Stimulated activated naive CD8-positive, alpha-beta T cell treated with anti-CD3 and anti-CD28 coated beads, Interleukin-15, Interleukin-2, amounts not matched to agents 100 ng/mL and 50 ng/mL, for 24 hours (primary cell): ENCODE measurements around the gene IFRD2.
A peak's percentile ranks its signal among the peaks of the same experiment; 100 is the strongest.
"Not testable (repeated sequence)": the region's sequence is repeated elsewhere in the genome, so short reads cannot be mapped to it uniquely, and the experiment has no call there.

Experiments used
- H3K27ac Mint-ChIP-seq: one replicate; pipeline ENCODE4 v1.8.0; 2021; ENCODE audit warnings: mild to moderate bottlenecking, mixed read lengths
- H3K27me3 Mint-ChIP-seq: one replicate; pipeline ENCODE4 v1.8.0; 2021; ENCODE audit warnings: mixed read lengths
- H3K36me3 Mint-ChIP-seq: one replicate; pipeline ENCODE4 v1.8.0; 2021; ENCODE audit warnings: low read depth, mixed read lengths
- H3K4me1 Mint-ChIP-seq: one replicate; pipeline ENCODE4 v1.8.0; 2021; ENCODE audit warnings: low read depth, mixed read lengths
- H3K4me3 Mint-ChIP-seq: one replicate; pipeline ENCODE4 v1.8.0; 2021; ENCODE audit warnings: mild to moderate bottlenecking, mixed read lengths
- H3K9me3 Mint-ChIP-seq: one replicate; pipeline ENCODE4 v1.8.0; 2021; ENCODE audit warnings: mixed read lengths

Gene IFRD2

GRCh38 chr3:50262778-50263177, 29.5 kb downstream of the IFRD2 start:
- H3K27me3 Mint-ChIP-seq = peaks cover 5% of the 10 kb centered on the region
- no peak overlapping the region for H3K27ac Mint-ChIP-seq
- H3K4me1 Mint-ChIP-seq = peaks cover 4% of the 10 kb centered on the region
- H3K36me3 Mint-ChIP-seq = no peaks in the 10 kb centered on the region
- no peak overlapping the region for H3K4me3 Mint-ChIP-seq
- no peaks in the 10 kb centered on the region for H3K9me3 Mint-ChIP-seq

- H3K36me3 Mint-ChIP-seq = not testable (repeated sequence)
These were observed 30.0 kb downstream of the IFRD2 start for GRCh38 chr3:50262200-50262599.

DNA sequence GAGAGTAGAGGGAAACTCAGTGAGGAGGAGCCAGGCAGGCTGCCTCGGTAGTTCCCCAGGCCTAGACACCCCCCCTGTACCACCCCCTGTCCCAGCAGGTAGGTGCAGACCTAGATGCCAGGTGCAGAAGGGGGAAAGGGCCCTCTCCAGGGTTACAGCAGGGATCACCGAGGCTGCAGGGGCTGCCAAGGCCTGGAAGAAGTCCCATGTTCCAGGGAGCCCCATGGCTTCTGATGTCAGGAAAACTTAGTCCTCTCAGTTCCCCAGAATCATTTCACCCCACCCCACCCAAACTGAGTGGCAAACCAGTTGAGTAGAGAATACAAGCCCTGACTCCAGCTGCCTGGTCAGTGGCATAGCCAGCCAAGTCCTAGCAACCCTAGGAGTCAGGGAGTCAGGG, 30.7 kb downstream of the IFRD2 start:
- Mint-ChIP-seq H3K4me1 (peaks cover 4% of the 10 kb centered on the region), H3K4me3 (no peak overlapping the region), H3K27ac (no peak overlapping the region), H3K36me3 (peaks cover 11% of the 10 kb centered on the region), H3K27me3 (peaks cover 5% of the 10 kb centered on the region), H3K9me3 (no peaks in the 10 kb centered on the region)

More at GRCh38 chr3:50262200-50262599, 30.0 kb downstream of the IFRD2 start:
- H3K27me3 Mint-ChIP-seq, H3K4me3 Mint-ChIP-seq, H3K27ac Mint-ChIP-seq, H3K4me1 Mint-ChIP-seq, H3K9me3 Mint-ChIP-seq: not testable (repeated sequence)

GRCh38 chr3:50260942-50261441, 31.2 kb downstream of the IFRD2 start:
- Mint-ChIP-seq H3K27me3 (peaks cover 5% of the 10 kb centered on the region), H3K4me3 (peak overlapping the region; percentile 56), H3K27ac (no peak overlapping the region), H3K9me3 (no peaks in the 10 kb centered on the region), H3K36me3 (peaks cover 14% of the 10 kb centered on the region), H3K4me1 (peaks cover 4% of the 10 kb centered on the region)

DNA sequence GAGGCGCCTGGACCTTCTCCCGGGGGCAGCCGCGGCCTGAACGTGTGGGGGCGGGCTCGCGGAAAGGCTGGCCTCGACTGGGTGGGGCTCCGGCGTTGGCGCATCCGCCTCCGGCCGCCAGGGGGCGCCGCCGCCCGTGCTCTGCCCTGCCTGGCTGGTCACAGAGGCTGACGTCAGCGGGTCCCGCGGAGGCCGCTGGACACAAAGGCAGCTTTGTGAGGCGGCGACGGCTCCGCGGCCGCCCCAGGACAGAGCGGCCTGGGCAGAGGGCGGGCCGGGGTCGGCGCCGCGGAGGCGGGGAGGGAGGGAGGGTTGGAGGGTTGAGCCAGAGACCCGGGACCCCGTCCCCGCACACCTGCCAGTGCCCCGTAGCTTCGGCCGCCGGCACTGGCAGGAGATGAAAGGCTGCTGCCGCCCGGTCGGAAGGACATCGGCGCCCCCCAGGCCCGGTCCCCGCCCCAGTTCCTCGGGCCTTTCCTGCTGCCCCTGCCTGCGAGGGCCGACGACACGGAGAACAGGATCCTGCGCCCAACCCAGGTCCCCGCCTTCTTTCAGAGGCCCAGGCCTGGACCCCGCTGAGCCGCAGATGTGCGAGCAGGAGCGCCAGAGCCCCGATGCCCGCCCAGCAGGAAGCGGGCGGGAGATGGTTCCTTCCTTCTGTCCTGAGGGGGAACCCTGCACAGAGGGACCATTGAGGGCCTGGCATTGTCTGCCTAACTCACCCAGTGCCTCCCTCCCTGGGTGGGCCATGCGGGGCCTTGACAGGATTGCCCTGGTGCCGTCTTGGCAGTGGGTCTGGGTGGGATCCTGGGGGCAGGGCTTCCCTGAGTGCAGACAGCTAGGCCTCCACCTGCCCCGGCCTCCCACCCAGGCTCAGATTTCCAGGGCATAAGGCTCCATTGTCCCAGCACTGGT, 31.9 kb downstream of the IFRD2 start:
- Mint-ChIP-seq H3K9me3 (no peaks in the 10 kb centered on the region), H3K4me3 (peak overlapping the region; percentile 56), H3K4me1 (peaks cover 4% of the 10 kb centered on the region), H3K36me3 (peaks cover 14% of the 10 kb centered on the region), H3K27me3 (no peaks in the 10 kb centered on the region), H3K27ac (no peak overlapping the region)

DNA sequence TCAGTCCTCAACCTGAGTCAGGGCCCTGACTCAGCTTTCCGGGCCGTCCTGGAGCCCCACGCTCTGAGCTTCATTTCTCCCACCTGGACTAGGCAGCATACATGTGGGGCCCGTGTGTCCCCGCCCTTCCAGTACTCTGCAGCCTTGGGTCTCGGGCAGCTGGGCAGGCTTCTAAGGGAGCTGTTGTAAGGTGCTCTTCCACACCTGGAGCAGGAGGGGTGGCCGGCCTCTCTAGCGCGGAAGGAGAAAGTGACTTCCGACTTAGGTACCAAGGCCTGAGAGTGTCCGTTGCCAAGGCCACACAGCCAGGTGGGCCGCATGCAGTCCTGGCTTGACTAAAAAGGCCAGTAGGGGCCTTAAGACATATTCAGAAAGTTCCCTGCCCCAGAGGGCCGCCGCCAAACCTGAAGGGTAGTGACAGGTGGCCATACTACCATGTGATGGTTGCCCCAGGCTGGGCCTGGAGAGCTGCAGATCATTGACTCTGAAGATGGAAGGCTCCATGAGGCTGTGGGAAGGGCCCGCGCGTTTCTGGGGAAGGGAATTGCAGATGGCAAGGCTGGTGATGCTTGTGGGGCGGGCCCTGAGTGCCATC, 32.7 kb downstream of the IFRD2 start:
- H3K36me3 Mint-ChIP-seq = peaks cover 14% of the 10 kb centered on the region
- no peaks in the 10 kb centered on the region for H3K9me3 Mint-ChIP-seq
- H3K4me1 Mint-ChIP-seq = peaks cover 4% of the 10 kb centered on the region
- no peaks in the 10 kb centered on the region for H3K27me3 Mint-ChIP-seq
- peak overlapping the region; percentile 50 for H3K4me3 Mint-ChIP-seq
- H3K27ac Mint-ChIP-seq = no peak overlapping the region

GRCh38 chr3:50258979-50259378, 33.2 kb downstream of the IFRD2 start:
- Mint-ChIP-seq H3K9me3 (no peaks in the 10 kb centered on the region), H3K36me3 (peaks cover 14% of the 10 kb centered on the region), H3K4me1 (peaks cover 4% of the 10 kb centered on the region), H3K27me3 (no peaks in the 10 kb centered on the region), H3K4me3 (no peak overlapping the region), H3K27ac (no peak overlapping the region)

DNA sequence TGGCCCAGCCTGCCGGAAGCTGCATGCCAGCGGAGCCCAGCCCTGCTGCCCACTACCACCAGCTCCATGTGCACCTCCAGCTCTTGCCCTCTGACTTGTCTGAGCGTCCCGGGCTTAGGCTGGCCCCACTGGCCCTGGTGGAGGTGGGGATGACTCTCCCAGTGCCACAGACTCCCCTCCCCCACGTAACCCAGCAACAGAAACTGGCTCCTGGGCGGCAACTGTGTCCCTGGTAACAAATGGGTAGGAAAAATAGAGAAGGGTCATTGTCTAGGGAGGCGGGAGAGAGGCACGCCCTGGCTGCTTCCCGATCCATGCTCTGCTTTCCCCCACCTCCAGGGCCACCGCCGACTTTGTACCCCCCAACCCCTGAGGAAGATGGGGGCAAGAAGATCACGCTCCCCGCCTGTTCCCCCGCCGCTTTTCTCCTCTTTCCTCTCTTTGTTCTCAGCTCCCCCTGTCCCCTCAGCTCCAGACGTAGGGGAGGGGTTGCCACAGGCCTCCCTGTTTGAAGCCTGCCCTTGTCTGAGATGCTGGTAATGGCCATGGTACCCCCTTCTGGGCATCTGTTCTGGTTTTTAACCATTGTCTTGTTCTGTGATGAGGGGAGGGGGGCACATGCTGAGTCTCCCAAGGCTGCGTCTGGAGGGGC, 34.1 kb downstream of the IFRD2 start:
- Mint-ChIP-seq H3K9me3 (no peaks in the 10 kb centered on the region), H3K4me3 (no peak overlapping the region), H3K27me3 (no peaks in the 10 kb centered on the region), H3K36me3 (peaks cover 14% of the 10 kb centered on the region), H3K4me1 (peaks cover 4% of the 10 kb centered on the region), H3K27ac (no peak overlapping the region)

GRCh38 chr3:50256978-50257890, 35.0 kb downstream of the IFRD2 start:
- H3K4me1 Mint-ChIP-seq = peaks cover 4% of the 10 kb centered on the region
- no peaks in the 10 kb centered on the region for H3K9me3 Mint-ChIP-seq
- H3K4me3 Mint-ChIP-seq = no peak overlapping the region
- no peak overlapping the region for H3K27ac Mint-ChIP-seq
- peaks cover 14% of the 10 kb centered on the region for H3K36me3 Mint-ChIP-seq
- H3K27me3 Mint-ChIP-seq = no peaks in the 10 kb centered on the region

- H3K4me3 Mint-ChIP-seq = no peak overlapping the region
- H3K27ac Mint-ChIP-seq = no peak overlapping the region
- H3K9me3 Mint-ChIP-seq = no peaks in the 10 kb centered on the region
- peaks cover 20% of the 10 kb centered on the region for H3K36me3 Mint-ChIP-seq
- H3K4me1 Mint-ChIP-seq = peaks cover 19% of the 10 kb centered on the region
- no peaks in the 10 kb centered on the region for H3K27me3 Mint-ChIP-seq
These were observed 37.0 kb downstream of the IFRD2 start for GRCh38 chr3:50255251-50255615.

DNA sequence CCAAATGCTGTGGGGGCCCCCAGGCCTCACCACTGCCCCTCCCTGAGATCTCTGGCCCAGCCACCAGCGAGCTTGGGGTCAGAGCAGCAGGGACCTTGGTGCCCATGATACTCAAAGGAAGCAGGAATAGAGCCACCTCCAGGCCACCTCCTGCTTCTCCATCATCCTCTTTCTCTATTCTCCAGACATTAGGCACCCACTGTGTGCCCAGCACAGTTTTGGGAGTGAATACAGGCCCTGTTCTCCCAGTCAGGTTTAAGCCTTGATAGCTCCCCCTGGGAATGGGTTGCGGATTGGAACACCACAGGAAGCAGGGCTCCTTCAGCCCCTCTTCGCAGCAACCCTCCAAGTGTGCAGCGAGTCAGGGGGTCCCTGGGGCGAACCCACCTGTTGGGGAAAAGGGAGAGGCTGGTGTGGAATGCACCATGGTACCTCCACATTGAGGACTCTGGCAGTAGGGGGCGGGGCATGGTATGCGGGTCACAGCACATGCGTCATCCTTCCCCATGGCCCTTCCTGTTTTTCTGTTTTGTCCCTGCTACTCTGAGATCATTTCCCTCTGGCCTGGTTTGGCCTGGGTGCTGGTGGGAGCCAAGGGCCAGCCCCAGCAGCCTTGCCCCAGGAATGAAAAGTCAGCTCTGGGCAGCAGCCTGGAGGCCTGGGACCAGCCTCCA, 37.5 kb downstream of the IFRD2 start:
- Mint-ChIP-seq H3K27me3 (no peaks in the 10 kb centered on the region), H3K36me3 (peaks cover 20% of the 10 kb centered on the region), H3K9me3 (no peaks in the 10 kb centered on the region), H3K4me1 (peaks cover 22% of the 10 kb centered on the region), H3K4me3 (no peak overlapping the region), H3K27ac (no peak overlapping the region)

GRCh38 chr3:50251220-50251619, 41.0 kb downstream of the IFRD2 start:
- Mint-ChIP-seq H3K4me1 (peaks cover 43% of the 10 kb centered on the region), H3K9me3 (no peaks in the 10 kb centered on the region), H3K27me3 (no peaks in the 10 kb centered on the region), H3K4me3 (no peak overlapping the region), H3K27ac (peak overlapping the region; percentile 83), H3K36me3 (peaks cover 10% of the 10 kb centered on the region)

- Mint-ChIP-seq H3K27me3 (no peaks in the 10 kb centered on the region), H3K4me3 (no peak overlapping the region), H3K36me3 (peaks cover 10% of the 10 kb centered on the region), H3K4me1 (peaks cover 51% of the 10 kb centered on the region), H3K9me3 (no peaks in the 10 kb centered on the region), H3K27ac (no peak overlapping the region)
These were observed 41.7 kb downstream of the IFRD2 start for GRCh38 chr3:50250514-50250913.

- peaks cover 61% of the 10 kb centered on the region for H3K4me1 Mint-ChIP-seq
- no peak overlapping the region for H3K4me3 Mint-ChIP-seq
- H3K9me3 Mint-ChIP-seq = no peaks in the 10 kb centered on the region
- no peaks in the 10 kb centered on the region for H3K27me3 Mint-ChIP-seq
- peaks cover 10% of the 10 kb centered on the region for H3K36me3 Mint-ChIP-seq
- peak overlapping the region; percentile 61 for H3K27ac Mint-ChIP-seq
These were observed 42.8 kb downstream of the IFRD2 start for GRCh38 chr3:50249457-50249856.
